ENCODE data around the gene HLA-B.

DNA sequence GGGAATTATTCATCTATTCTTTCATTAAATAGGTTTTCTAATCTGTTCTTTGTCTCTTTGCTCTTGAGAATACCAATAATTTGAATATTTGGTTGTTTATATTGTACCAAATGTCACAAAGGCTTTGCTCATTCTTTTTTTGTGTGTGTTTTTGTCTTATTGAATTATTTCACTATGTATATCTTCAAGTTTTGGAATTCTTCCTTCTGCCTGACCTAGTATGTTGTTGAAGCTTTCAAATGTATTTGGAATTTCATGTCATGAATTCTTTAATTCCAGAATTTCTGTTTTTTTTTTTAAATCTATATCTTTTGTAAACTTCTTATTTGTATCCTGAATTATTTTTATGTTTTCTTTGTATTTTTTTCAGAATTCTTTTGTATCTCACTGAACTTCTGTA lies 16.8 kb downstream of the HLA-B start:
- TF ChIP-seq, protein P1, sequence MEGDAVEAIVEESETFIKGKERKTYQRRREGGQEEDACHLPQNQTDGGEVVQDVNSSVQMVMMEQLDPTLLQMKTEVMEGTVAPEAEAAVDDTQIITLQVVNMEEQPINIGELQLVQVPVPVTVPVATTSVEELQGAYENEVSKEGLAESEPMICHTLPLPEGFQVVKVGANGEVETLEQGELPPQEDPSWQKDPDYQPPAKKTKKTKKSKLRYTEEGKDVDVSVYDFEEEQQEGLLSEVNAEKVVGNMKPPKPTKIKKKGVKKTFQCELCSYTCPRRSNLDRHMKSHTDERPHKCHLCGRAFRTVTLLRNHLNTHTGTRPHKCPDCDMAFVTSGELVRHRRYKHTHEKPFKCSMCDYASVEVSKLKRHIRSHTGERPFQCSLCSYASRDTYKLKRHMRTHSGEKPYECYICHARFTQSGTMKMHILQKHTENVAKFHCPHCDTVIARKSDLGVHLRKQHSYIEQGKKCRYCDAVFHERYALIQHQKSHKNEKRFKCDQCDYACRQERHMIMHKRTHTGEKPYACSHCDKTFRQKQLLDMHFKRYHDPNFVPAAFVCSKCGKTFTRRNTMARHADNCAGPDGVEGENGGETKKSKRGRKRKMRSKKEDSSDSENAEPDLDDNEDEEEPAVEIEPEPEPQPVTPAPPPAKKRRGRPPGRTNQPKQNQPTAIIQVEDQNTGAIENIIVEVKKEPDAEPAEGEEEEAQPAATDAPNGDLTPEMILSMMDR (IDR thresholded peaks at IDR 0.05): no peak
- TF ChIP-seq POLR2A (IDR thresholded peaks at IDR 0.05): no peak

Data from Peyer's patch (tissue), 4 donors.